ENCODE results near the gene TRIM36. TPM values are rescaled to one million over a fixed set of nuclear protein-coding genes. Genes with fewer than 3 reads are reported as not detected.

TRIM36 gene
- polyA plus RNA-seq, 1 donor (not counting 4 experiments of a cell fraction or from before 2014, with no cell fraction given), result 2.4 TPM

DNA sequence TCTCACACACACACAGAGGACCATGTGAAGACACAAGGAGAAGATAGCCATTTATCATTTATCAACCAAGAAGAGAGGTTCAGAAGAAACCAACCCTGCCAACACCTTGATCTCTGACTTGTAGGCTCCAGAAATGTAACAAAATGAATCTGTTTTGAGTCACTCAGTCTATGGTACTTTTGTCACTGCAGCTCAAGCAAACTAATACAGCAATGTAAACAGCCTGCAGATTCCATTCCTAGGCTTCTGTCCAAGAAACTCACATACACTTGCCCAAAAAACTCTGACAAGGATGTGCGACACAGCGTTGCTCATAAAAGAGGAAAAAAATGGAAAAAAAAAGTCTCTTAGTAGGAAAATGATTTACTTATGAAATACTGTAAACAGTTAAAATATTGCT is 33.4 kb downstream of the TRIM36 start:
- Histone ChIP-seq H3K4me1 (ENCODE audit: control insufficient read depth, extremely low read depth, insufficient read depth, low read length) (no peaks in the 10 kb centered on the region), H3K4me2 (ENCODE audit: control insufficient read depth, extremely low read depth, insufficient read depth, low read depth, low read length) (no peak overlapping the region), H3K9me3 (ENCODE audit: control insufficient read depth, low read depth, low read length) (no peaks in the 10 kb centered on the region), H2AFZ (ENCODE audit: control insufficient read depth, low read length) (no peak overlapping the region), H4K20me1 (ENCODE audit: control insufficient read depth, extremely low read depth, insufficient read depth, low read length) (no peaks in the 10 kb centered on the region), H3K4me3 (ENCODE audit: control insufficient read depth in 2 of 3, extremely low read depth in 1 of 3, insufficient read depth in 2 of 3, low read depth in 1 of 3, low read length in 3 of 3) (no peak overlapping the region), H3K27me3 (ENCODE audit: control insufficient read depth, extremely low read depth, insufficient read depth, low read length) (no peaks in the 10 kb centered on the region), H3K27ac (ENCODE audit: control insufficient read depth, insufficient read depth, low read length) (no peak overlapping the region), H3K36me3 (ENCODE audit: control insufficient read depth in 2 of 2, extremely low read depth in 1 of 2, insufficient read depth in 2 of 2, low read length in 2 of 2) (no peaks in the 10 kb centered on the region), H3K9ac (ENCODE audit: control insufficient read depth, extremely low read depth, insufficient read depth, low read length) (no peak overlapping the region), H3K9me1 (ENCODE audit: control insufficient read depth, extremely low read depth, insufficient read depth, low read length) (no peaks in the 10 kb centered on the region), H3K79me2 (ENCODE audit: control insufficient read depth, insufficient read depth, low read length) (no peaks in the 10 kb centered on the region)
- FAIRE-seq, result no peak
- dilution Hi-C loops (cut with MboI; ENCODE audit: extremely low pct_ligation_motif_present, low sequenced_read_pairs), result no loop called here
- DNase-seq (ENCODE audit: low read depth, low spot score), result no peak
- TF ChIP-seq, protein P1, sequence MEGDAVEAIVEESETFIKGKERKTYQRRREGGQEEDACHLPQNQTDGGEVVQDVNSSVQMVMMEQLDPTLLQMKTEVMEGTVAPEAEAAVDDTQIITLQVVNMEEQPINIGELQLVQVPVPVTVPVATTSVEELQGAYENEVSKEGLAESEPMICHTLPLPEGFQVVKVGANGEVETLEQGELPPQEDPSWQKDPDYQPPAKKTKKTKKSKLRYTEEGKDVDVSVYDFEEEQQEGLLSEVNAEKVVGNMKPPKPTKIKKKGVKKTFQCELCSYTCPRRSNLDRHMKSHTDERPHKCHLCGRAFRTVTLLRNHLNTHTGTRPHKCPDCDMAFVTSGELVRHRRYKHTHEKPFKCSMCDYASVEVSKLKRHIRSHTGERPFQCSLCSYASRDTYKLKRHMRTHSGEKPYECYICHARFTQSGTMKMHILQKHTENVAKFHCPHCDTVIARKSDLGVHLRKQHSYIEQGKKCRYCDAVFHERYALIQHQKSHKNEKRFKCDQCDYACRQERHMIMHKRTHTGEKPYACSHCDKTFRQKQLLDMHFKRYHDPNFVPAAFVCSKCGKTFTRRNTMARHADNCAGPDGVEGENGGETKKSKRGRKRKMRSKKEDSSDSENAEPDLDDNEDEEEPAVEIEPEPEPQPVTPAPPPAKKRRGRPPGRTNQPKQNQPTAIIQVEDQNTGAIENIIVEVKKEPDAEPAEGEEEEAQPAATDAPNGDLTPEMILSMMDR (optimal IDR thresholded peaks at IDR 0.05 in 1 of 3, IDR thresholded peaks at IDR 0.05 in 1 of 3, conservative IDR thresholded peaks at IDR 0.05 in 1 of 3; ENCODE audit: extremely low read depth in 1 of 3, insufficient read depth in 2 of 3, low read length in 3 of 3), result no peak
- TF ChIP-seq EZH2 (IDR thresholded peaks at IDR 0.05; ENCODE audit: low read length), result no peak

DNA sequence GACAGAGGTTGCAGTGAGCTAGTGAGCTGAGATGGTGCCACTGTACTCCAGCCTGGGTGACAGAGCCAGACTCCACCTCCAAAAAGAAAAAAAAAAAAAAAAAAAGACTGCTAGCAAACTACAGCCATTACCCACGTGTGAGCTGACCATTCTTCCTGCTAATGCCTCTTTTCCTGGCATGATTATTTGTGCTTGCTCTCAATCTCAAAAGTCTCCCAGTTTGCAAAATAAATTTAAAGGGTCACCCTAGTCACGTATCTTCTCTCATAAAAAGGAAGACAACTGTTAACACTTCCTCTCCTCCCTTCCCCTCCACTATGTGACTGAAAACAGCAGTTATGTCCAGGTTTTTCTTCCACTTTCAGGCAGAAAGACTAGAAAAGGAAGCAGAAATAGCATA is 37.2 kb downstream of the TRIM36 start:
- H3K4me2 ChIP-seq (ENCODE audit: control insufficient read depth, extremely low read depth, insufficient read depth, low read depth, low read length), result no peak overlapping the region
- H3K27me3 ChIP-seq (ENCODE audit: control insufficient read depth, extremely low read depth, insufficient read depth, low read length), result no peaks in the 10 kb centered on the region
- no peak overlapping the region for H3K27ac ChIP-seq (ENCODE audit: control insufficient read depth, insufficient read depth, low read length)
- no peak overlapping the region for H3K9ac ChIP-seq (ENCODE audit: control insufficient read depth, extremely low read depth, insufficient read depth, low read length)
- H4K20me1 ChIP-seq (ENCODE audit: control insufficient read depth, extremely low read depth, insufficient read depth, low read length), result no peaks in the 10 kb centered on the region
- no peaks in the 10 kb centered on the region for H3K9me3 ChIP-seq (ENCODE audit: control insufficient read depth, low read depth, low read length)
- H3K9me1 ChIP-seq (ENCODE audit: control insufficient read depth, extremely low read depth, insufficient read depth, low read length), result no peaks in the 10 kb centered on the region
- no peaks in the 10 kb centered on the region for H3K4me1 ChIP-seq (ENCODE audit: control insufficient read depth, extremely low read depth, insufficient read depth, low read length)
- H2AFZ ChIP-seq (ENCODE audit: control insufficient read depth, low read length), result no peak overlapping the region
- H3K79me2 ChIP-seq (ENCODE audit: control insufficient read depth, insufficient read depth, low read length), result no peaks in the 10 kb centered on the region
- dilution Hi-C loops (cut with MboI; ENCODE audit: extremely low pct_ligation_motif_present, low sequenced_read_pairs), result no loop called here
- TF ChIP-seq, protein P1 (optimal IDR thresholded peaks at IDR 0.05 in 1 of 3, IDR thresholded peaks at IDR 0.05 in 1 of 3, conservative IDR thresholded peaks at IDR 0.05 in 1 of 3; ENCODE audit: extremely low read depth in 1 of 3, insufficient read depth in 2 of 3, low read length in 3 of 3), result no peak
- TF ChIP-seq EZH2 (IDR thresholded peaks at IDR 0.05; ENCODE audit: low read length), result no peak
- no peak overlapping the region for H3K4me3 ChIP-seq (ENCODE audit: control insufficient read depth in 2 of 3, extremely low read depth in 1 of 3, insufficient read depth in 2 of 3, low read depth in 1 of 3, low read length in 3 of 3)
- no peak for FAIRE-seq
- H3K36me3 ChIP-seq (ENCODE audit: control insufficient read depth in 2 of 2, extremely low read depth in 1 of 2, insufficient read depth in 2 of 2, low read length in 2 of 2), result no peaks in the 10 kb centered on the region
- no peak for DNase-seq (ENCODE audit: low read depth, low spot score)
